ENCODE measurements around the gene HGS.

The HGS gene
- total RNA-seq, result 205 to 209 reads per million in 2 donors

DNA sequence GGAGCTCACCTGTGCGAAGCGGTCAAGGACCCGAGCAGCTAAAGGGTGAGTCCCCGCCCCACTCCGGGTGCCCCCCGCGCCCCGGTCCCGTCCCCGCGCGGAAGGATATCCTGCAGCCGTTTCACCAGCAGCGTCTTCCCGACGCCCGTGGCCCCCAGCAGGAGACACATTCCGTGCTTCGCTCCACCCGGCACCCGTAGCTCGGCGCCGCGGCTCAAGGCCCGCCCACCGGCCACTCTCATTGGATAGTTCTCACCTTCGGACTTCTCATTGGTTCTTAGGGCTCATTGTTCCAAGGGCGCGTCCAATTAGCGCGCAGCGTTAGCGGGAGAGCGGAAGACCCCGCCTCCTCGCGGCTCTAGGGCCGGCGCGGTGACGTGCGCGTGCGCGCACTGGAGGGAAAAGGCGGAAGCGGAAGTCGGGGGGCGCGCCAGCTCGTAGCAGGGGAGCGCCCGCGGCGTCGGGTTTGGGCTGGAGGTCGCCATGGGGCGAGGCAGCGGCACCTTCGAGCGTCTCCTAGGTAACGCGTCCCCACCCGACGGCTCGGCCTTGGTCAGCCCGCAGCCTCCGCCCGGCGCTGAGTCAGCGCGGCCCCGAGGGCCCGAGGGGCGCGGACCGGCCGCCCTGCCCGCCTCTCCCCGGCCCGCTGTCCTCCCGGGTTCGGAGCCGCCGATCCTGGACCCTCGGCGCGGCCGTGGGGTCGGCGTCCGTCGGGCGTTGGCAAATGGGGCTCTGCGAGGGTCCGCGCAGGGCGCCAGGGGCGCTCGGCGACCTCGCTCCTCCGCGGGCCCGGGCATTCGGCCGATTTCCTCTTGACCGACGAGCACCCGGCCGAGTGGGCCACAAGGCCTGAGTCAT lies at the start of gene HGS, which contains the start of gene ARL16:
TSS of gene HGS (plus strand) at position 428 of the 858 bp plus-strand sequence. CDS start at position 484, 56 bp downstream.
TSS of gene ARL16 (minus strand) at position 214 of the 858 bp plus-strand sequence. CDS start at position 170, 44 bp downstream.
- peak; percentile 93 for DNase-seq

DNA sequence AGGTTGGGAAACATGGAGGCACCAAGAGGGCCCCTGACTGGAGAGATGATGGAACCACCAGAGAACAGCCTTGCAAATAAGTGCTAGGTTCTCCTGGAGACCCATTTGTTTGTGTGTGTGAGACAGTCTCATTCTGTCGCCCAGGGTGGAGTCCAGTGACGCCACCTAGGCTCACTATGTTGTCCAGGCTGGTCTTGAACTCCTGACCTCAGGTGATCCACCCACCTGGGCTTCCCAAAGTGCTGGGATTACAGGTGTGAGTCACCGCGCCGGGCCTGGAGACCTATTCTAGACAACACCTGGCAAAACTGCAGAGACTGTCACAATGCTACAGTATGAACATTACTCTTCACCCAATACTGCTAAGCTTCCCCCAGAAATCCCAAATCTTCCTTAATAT lies 48.4 kb upstream of the HGS start:
- no peak for DNase-seq

DNA sequence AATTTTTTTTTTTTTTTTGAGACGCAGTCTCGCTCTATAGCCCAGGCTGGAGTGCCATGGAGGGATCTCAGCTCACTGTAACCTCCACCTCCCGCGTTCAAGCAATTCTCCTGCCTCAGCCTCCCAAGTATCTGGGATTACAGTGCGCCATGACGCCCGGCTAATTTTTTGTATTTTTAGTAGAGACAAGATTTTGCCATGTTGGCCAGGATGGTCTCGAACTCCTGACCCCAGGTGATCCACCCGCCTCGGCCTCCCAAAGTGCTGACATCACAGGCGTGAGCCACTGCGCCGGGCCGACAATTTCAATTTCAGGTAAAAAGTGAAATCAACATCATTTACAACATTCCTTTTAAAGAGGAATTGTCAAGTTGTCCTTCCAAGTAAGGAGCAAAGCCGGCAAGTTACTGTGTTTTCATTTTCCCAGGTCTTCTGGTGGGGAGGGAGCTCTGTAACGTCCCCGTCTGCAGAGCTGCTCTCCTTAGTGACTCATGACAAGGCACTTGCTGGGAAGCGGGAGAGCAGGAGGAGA lies 47.8 kb upstream of the HGS start:
- no peak for DNase-seq

DNA sequence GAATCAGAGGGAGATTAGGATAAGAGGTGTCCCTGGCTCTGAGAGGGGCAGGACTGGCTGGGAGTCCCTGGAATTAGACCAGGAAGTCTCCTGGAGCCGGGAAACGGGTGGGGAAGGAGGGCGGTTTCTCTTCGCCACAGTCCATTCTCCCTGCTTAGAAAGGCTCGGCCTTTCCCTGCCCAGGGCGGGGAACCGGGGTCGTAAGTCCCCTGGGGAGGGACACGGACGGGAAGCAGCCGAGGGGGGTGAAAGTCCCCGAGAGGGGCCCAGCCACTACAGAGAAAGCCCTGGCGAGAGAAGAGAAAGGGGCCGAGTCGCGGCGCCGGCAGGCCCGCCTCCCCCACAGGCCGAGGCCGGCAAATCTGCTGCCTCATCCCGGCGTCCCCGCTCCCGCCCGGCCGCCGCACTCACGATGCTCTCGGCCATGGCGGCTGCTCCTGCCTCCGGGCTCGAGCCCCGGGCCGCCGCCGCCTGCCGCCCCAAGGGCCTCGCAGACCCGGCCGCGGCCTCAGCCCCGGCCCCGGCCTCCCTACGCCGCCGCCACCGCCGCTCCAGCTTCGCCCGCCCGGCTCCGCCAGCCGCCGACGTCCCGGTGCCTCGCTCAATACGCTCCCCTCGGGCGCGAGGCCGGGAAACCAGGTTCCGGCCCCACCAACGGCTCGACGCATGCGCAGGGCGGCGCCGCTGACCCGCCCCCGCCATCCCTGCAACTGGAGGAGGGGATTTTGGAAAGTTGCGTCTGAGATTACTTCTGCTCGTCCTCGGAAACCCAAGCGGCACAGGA lies 47.1 kb upstream of the HGS start, which contains the start of the genes NPLOC4 and TSPAN10:
TSS of gene NPLOC4 (minus strand) at position 608 of the 784 bp plus-strand sequence. CDS start at position 426, 182 bp downstream.
TSS of gene TSPAN10 (plus strand) at position 692 of the 784 bp plus-strand sequence. CDS start 5,217 bp downstream, outside the sequence.
- DNase-seq, result peak; percentile 64

DNA sequence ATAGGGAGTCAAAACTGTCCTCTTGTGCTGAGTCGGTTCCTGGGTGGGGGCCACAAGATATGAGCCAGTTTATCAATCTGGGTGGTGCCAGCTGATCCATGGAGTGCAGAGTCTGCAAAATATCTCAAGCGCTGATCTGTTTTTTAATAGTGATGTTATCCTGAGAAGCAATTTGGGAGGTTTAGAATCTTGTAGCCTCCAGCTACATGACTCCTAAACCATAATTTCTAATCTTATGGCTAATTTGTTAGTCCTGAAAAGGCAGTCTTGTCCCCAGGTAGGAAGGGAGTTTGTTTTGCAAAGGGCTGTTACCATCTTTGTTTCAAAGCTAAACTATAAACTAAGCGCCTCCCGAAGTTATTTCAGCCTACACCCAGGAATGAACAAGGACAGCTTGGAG lies 45.1 kb upstream of the HGS start:
- no peak for DNase-seq

DNA sequence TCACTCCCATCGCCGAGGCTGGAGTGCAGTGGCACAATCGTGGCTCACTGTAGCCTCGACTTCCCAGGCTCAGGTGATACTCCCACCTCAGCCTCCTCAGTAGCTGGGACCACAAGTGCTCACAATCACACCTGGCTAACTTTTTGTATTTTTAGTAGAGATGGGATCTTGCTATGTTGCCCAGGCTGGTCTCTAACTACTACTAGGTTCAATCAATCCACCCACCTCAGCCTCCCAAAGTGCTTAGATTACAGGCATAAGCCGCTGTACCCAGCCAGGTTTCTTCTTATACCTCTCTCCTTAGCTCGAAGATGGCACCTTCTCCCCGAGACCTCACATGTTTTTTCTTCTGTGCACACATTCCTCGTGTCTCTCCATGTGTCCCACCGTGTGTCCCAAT lies 43.8 kb upstream of the HGS start:
- DNase-seq, result no peak

DNA sequence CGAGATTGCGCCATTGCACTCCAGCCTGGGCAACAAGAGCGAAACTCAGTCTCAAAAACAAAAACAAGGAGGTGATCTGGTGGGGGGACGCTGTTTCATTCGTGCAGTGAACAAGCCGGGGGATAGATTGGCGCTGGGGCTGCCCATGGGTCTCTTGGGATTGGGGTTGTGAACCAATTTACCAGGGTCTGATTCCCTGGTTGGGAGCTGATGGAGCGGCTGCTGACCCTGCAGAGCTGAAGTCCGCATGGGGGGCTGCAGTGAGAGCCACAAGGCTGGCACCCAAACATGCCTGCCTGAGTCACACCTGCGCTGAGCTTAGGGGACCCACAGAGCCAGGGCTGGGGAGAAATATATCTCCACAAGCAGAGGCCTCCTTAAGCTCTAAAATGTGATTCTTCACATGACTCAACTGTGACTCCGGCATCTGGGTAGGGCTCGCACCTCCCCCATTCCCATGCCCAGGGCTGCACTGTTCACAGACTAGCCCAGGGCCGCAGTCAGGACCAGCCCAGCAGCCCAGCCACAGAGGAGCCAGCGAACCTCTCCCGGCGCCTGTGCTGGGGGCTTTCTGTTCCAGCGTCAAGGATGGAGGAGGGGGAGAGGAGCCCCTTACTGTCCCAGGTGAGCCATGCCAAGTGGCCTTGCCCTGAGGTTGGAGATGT lies 41.9 kb upstream of the HGS start:
- no peak for DNase-seq

GRCh38 chr17:81644496-81644895 lies 39.3 kb upstream of the HGS start:
- no peak for DNase-seq

GRCh38 chr17:81644976-81645952 lies 38.5 kb upstream of the HGS start:
- DNase-seq, result no peak

GRCh38 chr17:81646869-81647600 lies 36.8 kb upstream of the HGS start:
- no peak for DNase-seq

DNA sequence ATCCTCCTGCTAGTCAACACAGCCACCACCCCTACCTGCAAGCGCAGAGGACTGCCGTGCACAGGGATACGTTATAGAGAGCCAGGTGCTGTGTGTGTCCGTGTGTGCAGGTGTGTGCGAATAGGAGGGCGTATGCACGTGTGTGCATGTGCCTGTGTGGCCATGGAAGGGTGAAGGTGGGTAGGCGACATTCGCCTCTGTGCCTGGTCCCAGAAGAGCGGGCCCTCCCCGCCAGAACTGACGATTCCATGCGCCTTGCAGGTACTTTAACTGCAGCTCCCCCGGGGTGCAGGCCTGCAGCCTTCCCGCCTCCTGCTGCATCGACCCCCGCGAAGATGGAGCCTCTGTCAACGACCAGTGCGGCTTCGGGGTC lies 36.2 kb upstream of the HGS start:
- DNase-seq, result no peak

DNA sequence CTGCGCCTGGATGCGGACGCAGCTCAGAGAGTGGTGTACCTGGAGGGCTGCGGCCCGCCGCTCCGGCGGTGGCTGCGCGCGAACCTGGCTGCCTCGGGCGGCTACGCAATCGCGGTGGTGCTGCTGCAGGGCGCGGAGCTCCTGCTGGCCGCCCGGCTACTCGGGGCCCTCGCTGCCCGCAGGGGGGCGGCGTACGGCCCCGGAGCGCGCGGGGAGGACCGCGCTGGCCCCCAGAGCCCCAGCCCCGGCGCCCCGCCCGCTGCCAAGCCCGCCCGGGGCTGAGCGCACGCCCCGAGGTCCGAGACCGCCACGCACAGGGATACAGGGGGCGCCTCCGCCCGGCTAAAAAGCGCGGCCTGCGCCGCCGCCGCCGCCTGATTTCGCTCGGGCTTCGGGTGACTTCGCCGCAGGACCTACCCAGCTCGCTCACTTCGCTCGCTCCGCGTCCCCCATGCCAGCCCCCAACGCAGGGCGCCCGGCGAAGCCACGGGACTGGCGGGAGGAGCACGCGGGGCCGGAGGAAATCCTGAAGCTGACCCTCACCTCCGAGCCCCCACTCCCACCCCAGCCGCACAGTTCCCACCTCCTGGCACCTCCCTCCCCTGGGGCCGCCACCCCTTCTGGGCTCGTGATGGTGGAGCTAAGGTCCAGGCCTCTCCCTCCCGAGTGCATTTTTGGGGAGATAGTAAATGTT lies 35.7 kb upstream of the HGS start:
- no peak for DNase-seq

DNA sequence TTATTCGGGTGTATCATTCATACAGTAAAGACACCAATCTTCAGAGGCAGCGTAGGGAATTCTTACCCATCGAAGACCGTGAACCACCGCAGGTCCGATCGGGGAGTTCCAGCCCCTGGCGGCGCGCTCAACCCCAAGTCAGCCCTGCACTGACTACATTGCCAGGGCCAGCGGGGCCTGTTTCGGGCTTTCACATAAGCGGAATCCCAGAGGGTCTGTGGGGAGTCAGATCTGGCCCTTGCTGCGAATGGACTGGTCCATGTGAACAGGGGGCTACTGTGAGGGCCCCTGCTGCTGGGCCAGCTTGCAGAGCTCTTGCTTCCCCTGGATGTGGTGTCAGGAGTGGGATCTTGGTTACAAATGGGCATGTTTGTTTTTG lies 35.1 kb upstream of the HGS start:
- no peak for DNase-seq

- no peak for DNase-seq
Measured at GRCh38 chr17:81650951-81651350, 32.9 kb upstream of the HGS start.

DNA sequence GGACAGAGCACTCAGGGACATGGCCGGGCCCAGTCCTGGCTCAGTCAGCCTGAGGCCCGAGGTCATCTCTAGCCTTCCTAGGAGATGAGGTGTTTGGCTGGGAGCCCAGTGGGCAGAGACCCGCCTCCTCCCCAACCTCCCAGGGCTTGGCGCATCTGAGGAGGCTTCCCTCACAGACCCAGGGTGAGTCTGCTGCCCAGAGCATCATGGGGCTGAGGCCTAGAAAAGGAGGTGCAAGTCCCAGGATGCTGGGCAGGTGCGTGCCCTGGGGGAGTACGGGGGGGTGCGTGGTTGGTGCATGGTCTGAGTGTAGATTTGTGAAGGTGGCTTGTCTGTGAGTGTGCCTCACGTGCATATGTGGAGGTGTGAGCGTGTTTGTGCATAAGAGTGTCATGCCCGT lies 32.1 kb upstream of the HGS start:
- no peak for DNase-seq

- DNase-seq, result no peak
Measured at GRCh38 chr17:81652906-81653771, 30.7 kb upstream of the HGS start.

GRCh38 chr17:81655378-81656117 lies 28.3 kb upstream of the HGS start:
- no peak for DNase-seq

DNA sequence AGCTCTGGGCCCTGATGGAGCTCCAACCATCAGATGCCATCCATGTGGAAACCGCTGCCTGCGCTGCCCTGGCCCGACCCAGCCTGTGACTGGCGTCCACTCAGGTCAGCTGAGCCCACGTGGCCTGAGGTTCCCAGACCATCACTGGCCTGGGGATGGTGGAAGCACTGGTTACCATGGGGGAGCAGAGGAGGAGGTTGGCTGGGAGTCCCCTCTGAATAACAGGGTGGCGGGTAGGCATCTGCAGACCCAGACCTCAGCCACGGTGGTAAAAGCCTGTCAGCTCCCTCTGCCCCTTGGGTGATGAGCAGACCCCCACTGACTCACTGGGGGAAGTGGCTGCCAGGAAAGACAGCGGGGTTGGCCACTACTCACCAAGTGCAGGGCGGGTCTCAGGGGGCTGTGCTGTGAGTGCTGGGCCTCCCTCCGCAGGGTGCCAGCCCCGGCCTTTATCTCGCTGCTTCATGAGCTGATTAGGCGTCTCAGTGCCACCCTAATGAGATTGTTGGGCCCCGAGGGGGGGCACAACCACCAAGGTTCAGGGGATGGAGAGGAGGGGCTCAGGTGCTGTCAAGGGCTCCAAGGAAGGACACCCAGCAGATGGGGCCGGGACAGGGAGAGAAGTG lies 27.6 kb upstream of the HGS start, which contains the start of gene PDE6G:
TSS of gene PDE6G (minus strand) at position 425 of the 626 bp plus-strand sequence. CDS start 3,237 bp downstream, outside the sequence.
- DNase-seq, result no peak

All from activated gamma-delta T cell (primary cell).